OCI-LY1 (cell line): ENCODE data around the gene ABCC3.

Source experiments
- EZH2 ChIP-seq: fragments of 200-600 bp; sonication (generic), shearing (Covaris generic); IDR thresholded peaks from 2 replicates; pipeline ENCODE4 v1.8.0; 2017; ENCODE audit warnings: borderline replicate concordance, mixed run types, mild to moderate bottlenecking, antibody characterized with exemption, low read length, moderate library complexity, mixed read lengths
- TF ChIP-seq, protein P1 (sequence below): fragments of 200-600 bp; sonication (generic), shearing (Covaris generic); IDR thresholded peaks from 2 replicates; pipeline ENCODE4 v1.5.1; 2017; ENCODE audit warnings: mild to moderate bottlenecking, antibody characterized with exemption, low read length, moderate library complexity, mixed read lengths

DNA sequence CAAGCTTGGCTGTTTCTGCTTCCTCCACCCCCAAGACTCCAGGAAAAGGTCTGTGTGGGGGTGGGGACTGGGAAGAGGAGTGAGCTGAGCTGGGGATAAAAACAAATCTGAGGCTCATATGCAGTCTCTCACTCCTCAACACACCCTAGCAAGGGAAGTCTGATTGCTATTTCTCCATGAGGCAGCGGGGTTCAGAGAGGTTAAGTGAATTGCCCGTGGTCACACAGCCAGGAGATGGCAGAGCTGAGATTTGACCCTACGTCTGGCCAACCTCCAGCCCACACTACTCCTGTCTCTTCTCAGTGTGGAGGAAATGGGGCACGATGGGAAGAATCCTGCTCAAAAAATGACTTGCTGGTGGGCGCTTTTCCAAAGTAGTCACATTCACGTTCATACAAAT is 4.8 kb upstream of the ABCC3 start:
- TF ChIP-seq, protein P1, sequence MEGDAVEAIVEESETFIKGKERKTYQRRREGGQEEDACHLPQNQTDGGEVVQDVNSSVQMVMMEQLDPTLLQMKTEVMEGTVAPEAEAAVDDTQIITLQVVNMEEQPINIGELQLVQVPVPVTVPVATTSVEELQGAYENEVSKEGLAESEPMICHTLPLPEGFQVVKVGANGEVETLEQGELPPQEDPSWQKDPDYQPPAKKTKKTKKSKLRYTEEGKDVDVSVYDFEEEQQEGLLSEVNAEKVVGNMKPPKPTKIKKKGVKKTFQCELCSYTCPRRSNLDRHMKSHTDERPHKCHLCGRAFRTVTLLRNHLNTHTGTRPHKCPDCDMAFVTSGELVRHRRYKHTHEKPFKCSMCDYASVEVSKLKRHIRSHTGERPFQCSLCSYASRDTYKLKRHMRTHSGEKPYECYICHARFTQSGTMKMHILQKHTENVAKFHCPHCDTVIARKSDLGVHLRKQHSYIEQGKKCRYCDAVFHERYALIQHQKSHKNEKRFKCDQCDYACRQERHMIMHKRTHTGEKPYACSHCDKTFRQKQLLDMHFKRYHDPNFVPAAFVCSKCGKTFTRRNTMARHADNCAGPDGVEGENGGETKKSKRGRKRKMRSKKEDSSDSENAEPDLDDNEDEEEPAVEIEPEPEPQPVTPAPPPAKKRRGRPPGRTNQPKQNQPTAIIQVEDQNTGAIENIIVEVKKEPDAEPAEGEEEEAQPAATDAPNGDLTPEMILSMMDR, result no peak
- TF ChIP-seq EZH2, result no peak
